ENCODE results near the gene TOR1AIP2. TPM values are rescaled to one million over a fixed set of nuclear protein-coding genes. Genes with fewer than 3 reads are reported as not detected.

TOR1AIP2 gene
- polyA plus RNA-seq, 1 of the 3 experiments (the other 2 are of a cell fraction), result 12.7 TPM

- 87% methylated on average over 6 of the region's 6 CpGs for WGBS (ENCODE audit: low lambda C conversion rate)
Measured at GRCh38 chr1:179798864-179799516, 78.6 kb downstream of the TOR1AIP2 start.

More at GRCh38 chr1:179798864-179799516, 78.6 kb downstream of the TOR1AIP2 start:
- ChIA-PET POLR2A (interaction anchor here (1.0 to 2.4 kb wide), 7 partner anchors 11 to 89 kb away, joined by 3 to 8 read pairs (median 4); no protein-coding TSS in a partner anchor), CTCF (interaction anchor here (0.6 to 14.0 kb wide), 6 partner anchors 12 to 94 kb away, joined by 3 to 186 read pairs (median 6); no protein-coding TSS in a partner anchor)
- peak; percentile 38 for DNase-seq
- Histone ChIP-seq H3K9ac (no peak overlapping the region), H3K79me2 (ENCODE audit: insufficient read depth) (no peaks in the 10 kb centered on the region), H3K4me2 (no peak overlapping the region), H4K20me1 (ENCODE audit: insufficient read depth) (no peaks in the 10 kb centered on the region), H3K4me1 (ENCODE audit: control insufficient read depth in 1 of 2, insufficient read depth in 2 of 2, low read depth in 1 of 2, low read length in 1 of 2) (peaks cover 0 to 69% of the 10 kb centered on the region in 2 experiments; a peak in 2 of 4 replicates), H3K4me3 (ENCODE audit: low read depth in 2 of 2, low read length in 1 of 2) (no peak overlapping the region), H2AFZ (ENCODE audit: low read depth) (no peak overlapping the region), H3F3A (replicated peaks; ENCODE audit: insufficient read depth) (no peaks in the 10 kb centered on the region), H3K36me3 (replicated peaks in 1 of 2; ENCODE audit: control insufficient read depth in 1 of 2, insufficient read depth in 2 of 2, low read length in 1 of 2) (no peaks in the 10 kb centered on the region), H3K9me3 (no peaks in the 10 kb centered on the region), H3K27ac (ENCODE audit: low read depth in 2 of 2, low read length in 1 of 2) (peak overlapping the region in 1 of 2 experiments; percentile 72; a peak in 1 of 4 replicates), H3K27me3 (ENCODE audit: insufficient read depth) (no peaks in the 10 kb centered on the region), H3K9me2 (no peaks in the 10 kb centered on the region)
- TF ChIP-seq PBX3 (IDR thresholded peaks at IDR 0.05), result no peak
- TF ChIP-seq REST (IDR thresholded peaks at IDR 0.05; ENCODE audit: low read depth, low read length), result no peak
- no peak for TF ChIP-seq JUND (IDR thresholded peaks at IDR 0.05)
- no peak for TF ChIP-seq ZBTB33 (IDR thresholded peaks at IDR 0.05; ENCODE audit: borderline replicate concordance, low read depth)
- no peak for TF ChIP-seq RXRA (IDR thresholded peaks at IDR 0.05; ENCODE audit: borderline replicate concordance, low read depth)
- TF ChIP-seq GATA2 (CRISPR knock-in tag; IDR thresholded peaks at IDR 0.05), result peak; percentile 54
- no peak for TF ChIP-seq FOXM1 (IDR thresholded peaks at IDR 0.05; ENCODE audit: low read depth)
- TF ChIP-seq FOXJ3 (CRISPR knock-in tag; IDR thresholded peaks at IDR 0.05), result no peak
- no peak for TF ChIP-seq RAD21 (IDR thresholded peaks at IDR 0.05; ENCODE audit: low read length)

Data from SK-N-SH (cell line).